MM.1S (cell line): ENCODE results near the gene FOXA3.

ENCODE experiments used
- CTCF ChIP-seq: fragments of 300-600 bp; sonication (generic); IDR thresholded peaks from 2 replicates; pipeline ENCODE4 v1.5.1; 2016; ENCODE audit warnings: antibody characterized with exemption, low read length, mixed read lengths
- EZH2 ChIP-seq: fragments of 300-600 bp; sonication (generic); optimal IDR thresholded peaks from 2 replicates; pipeline ENCODE3; 2017; ENCODE audit warnings: low read depth, mild to moderate bottlenecking, antibody characterized with exemption, low read length, mixed read lengths
- EZH2phosphoT487 ChIP-seq: fragments of 300-600 bp; sonication (generic); IDR thresholded peaks from 2 replicates; pipeline ENCODE4 v1.6.1; 2018; ENCODE audit warnings: antibody characterized with exemption, low read length

- TF ChIP-seq CTCF (no peak), EZH2phosphoT487 (no peak), EZH2 (no peak)
These were observed 8.2 kb downstream of the FOXA3 start for GRCh38 chr19:45872095-45872919.
